HL-60/S4 treated with retinoic acid at 250 ng/mL for 4 days and 3 days (cell line): ENCODE data around the gene DAZAP1.
"Not testable (repeated sequence)": the region's sequence is repeated elsewhere in the genome, so short reads cannot be mapped to it uniquely, and the experiment has no call there.

Experiments used
- in situ Hi-C: fragments of 300-500 bp; cut with MboI; formaldehyde crosslinking; loops from 2 replicates; pipeline ENCODE4 v1.7.0; 2022; ENCODE audit warnings: low sequenced_read_pairs

The DAZAP1 gene

DNA sequence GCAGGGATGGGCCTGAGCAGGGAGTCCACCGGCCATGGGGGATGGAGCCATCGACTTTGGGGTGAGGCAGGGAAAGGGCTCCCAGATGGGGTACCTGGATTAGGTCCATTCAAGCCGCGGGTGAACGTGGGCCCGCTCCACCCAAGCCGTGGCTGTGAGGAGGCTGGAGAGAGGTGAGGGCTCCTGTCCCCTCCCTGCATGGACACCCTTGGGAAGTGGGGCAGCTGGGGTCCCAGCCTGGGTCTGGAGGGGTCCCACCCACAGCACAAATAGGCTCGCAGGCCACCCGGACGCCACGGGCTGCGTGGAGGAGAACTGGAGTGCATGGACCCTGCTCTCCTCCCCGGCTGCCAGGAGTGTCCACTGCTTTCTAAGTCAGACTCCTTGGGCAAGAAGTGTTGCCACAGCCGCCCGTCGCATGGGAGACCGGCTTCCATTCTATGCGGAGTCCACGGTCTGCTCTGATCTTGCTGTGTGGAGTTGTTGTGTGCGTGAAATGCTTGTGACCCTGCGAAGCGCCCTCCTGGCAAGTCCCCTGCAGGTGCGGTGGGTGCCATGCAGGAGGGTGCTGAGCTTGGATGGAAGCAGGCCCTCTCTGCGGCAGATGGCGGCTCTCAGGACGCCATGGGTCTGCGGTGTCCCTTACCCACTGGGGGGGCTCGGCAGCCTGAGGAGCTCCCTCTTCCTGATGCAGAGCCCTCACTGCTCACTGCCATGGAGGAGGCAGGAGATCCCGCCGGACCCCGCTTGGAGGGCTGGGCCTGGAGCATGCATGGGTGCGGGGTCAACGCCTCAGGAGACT, 2.0 kb downstream of the DAZAP1 start:
- in situ Hi-C loops: no loop called here

DNA sequence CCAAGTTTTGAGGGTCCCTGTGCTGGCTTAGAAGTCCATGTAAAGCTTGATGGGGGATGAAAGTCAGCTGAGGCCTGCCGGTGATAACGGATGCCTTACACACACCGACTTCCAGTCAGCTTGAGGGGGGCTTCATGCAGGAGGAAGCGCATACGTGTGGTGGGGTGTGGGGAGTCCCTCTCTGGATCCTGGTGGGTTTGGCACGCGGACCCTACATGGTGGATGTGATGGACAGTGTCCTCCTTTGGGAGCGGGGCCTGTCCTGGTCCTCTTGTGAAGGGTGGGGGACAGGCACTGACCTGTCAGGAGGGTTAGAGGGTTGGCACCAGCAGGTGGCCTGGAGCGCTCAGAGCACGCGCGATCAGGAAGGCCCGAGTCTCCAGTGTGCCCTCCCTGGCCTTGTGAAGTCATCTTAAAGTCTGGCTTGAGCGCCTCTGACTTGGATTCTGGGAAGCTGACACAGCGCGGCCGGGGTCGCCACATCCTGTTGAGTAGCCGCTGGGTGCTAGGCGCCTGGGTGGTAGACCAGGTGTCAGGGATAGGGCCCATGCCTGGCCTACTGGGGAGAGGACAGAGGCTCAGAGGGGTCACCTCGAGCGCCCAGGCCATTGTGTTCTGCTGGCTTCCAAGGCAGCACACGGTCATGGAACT, 2.9 kb downstream of the DAZAP1 start:
- in situ Hi-C loops: no loop called here

DNA sequence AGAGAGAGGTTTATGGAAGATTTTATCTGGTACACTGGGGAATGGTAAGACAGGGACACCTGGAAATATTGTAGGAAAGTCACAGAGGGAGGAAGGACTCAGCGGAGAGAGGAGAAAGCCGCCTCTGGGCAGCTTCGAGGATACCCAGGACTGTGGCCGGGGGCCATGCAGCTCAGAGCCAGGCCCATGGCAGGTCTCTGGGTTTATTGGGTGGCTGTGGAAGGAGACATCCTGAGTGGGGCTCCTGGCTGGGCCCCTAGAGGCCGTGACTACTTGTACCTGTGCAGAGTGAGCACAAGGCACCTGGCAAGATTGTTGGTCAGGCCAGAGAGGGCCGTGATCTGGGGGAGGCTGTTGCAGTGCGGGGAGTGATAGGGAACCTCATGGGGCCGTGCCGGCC, 3.4 kb downstream of the DAZAP1 start:
- in situ Hi-C loops: no loop called here

DNA sequence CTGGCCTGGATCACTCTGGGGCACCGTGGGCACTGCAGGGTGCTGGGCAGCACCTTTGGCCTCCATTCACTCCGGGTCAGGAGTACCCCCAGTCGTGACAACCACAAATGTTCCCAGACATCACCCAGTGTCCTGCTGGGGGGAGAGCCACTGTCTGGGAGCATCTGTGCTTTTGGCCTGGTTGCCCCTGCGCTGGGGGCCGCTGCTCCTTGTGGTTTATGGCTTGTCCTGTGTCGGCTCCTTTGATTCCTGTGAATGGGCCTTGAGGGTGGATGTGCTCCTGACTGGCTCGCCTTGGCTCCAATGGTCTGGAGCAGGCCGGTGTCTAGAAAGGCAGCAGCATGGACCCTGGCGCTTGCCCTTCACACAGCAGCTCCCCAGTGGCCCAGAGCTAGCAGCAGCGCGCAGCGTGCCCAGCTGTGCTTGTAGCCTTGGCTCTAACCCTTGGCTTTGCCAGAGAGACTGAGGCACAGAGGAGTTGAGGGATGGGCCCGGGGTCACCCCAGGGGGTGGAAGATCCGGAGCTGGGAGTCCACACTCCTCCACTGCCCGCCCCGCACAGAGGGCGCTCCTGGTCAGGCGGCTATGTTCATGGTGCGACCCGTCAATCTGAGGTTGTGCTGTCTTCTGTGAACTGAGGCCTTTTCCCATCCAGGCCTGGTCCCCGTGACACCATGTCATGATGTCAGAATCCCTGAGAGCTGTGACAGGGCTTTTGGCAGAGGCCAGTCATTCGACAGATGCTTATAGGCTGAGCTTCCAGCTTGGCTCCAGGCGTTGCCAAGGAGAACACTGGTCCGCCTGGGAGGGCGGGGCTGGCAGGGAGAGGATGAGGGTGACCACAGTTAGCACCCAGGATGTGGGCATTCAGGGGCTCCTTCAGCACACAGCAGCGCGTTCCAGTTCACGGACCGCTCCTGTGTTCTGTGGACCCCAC, 4.1 kb downstream of the DAZAP1 start:
- in situ Hi-C loops: no loop called here

GRCh38 chr19:1412323-1412923, 5.0 kb downstream of the DAZAP1 start:
- in situ Hi-C loops: no loop called here

DNA sequence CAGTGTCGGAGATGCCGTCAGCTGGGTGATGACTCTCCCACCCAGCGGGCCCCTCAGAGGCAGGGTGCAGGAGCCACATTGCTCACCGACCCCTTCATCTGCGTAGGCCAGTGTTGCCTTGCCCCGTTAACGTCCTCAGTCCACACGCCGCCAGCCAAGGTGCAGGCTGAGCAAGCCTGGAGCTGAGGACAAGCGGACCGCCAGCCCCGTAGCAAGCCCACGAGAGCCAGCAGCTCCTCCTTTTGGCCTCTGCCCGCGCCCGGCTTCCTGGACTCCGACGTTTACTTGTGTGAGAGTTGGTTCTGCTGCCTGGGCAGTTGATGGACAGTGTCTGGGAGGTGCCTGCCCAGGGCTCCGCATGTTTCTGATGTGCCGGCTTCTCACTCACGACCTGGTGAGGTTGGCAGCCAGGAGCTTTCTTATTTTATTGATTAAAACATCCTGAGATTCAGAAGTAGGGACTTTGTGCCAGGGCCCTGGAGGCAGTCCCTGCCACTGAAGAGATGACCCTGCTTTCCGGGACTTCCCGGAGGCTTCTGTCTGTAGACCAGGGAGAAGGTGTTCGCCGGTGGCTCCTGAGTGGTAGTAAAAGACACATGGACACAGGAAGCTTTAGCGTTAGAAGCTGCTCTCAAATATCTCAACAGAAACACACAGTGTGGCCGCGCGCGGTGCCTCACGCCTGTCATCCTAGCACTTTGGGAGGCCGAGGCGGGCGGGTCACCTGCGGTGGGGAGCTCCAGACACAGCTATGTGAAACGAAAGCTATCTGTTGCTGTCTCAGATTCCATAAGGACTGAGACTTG, 5.8 kb downstream of the DAZAP1 start:
- in situ Hi-C loops: no loop called here

DNA sequence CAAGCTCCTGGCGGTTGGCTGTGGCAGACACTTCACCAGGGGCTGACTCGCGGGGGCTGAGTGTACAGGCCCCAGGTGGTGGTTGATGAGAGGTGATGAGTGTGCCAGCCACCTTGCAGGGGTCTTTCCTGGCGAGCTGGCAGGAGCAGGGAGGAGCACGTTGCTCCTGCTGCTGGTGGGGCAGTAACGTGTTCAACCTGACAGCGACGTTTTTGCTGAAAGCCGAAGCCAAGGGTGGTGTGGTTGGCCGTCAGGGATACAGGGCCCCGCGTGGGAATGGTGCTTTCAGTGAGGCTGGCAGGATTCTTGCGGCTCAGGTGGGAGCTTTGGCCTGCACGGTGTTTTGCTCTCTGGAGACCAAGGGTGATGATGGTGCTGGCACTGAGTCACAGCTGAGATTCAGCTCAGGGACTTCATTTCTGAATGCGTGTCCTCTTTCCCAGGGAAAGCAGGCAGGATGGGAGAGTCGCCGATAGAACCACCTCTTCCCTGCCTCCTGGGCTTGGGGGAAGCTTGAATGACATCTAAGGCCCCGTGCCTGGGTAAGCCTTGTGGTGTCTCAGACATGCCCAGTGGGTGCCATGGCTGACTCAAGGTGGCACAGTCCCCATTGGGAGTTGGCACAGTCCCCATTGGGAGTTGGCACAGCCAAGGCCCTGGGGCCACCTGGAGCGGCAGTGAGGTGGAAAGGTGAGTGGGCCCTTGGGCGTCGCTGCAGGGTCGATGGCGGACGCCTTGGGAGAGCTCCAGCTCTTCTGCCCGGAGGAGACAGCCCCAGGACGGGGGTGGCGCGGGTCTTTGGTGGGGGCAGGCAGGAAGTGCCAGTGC, 8.8 kb downstream of the DAZAP1 start:
- in situ Hi-C loops: no loop called here

DNA sequence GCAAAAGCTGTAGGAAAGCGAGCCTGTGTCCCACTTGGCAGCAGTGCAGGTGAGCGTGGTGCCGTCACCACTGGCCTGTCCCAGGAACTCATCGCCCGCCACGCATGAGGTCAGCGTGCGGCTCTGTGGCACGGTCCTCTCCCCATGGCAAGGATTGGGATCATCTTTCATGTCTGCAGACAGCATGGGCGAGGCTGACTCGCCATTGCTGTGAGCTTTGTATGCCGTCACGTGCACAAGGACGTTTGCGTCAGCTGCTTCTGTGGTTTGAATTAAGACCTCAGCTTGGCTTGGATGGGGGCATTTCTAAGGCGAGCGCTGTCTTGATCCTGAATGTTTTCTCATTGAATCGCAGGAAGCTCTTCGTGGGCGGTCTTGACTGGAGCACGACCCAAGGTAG, 9.8 kb downstream of the DAZAP1 start:
- in situ Hi-C loops: no loop called here

- in situ Hi-C loops: no loop called here
These were observed 10.5 kb downstream of the DAZAP1 start for GRCh38 chr19:1417681-1418495.

DNA sequence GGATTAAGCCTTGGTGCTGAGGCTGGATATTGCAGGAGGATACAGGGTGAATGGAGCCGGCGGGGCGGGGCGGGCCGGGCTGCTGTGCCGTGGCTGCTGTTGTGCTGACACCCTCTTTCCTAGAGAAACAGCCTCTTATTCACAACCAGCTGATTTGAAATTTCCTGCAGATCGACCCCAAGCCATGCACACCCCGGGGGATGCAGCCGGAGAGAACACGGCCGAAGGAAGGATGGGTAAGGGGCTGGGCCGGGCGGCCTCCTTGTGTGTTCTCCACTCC, 11.1 kb downstream of the DAZAP1 start:
- in situ Hi-C loops: no loop called here

DNA sequence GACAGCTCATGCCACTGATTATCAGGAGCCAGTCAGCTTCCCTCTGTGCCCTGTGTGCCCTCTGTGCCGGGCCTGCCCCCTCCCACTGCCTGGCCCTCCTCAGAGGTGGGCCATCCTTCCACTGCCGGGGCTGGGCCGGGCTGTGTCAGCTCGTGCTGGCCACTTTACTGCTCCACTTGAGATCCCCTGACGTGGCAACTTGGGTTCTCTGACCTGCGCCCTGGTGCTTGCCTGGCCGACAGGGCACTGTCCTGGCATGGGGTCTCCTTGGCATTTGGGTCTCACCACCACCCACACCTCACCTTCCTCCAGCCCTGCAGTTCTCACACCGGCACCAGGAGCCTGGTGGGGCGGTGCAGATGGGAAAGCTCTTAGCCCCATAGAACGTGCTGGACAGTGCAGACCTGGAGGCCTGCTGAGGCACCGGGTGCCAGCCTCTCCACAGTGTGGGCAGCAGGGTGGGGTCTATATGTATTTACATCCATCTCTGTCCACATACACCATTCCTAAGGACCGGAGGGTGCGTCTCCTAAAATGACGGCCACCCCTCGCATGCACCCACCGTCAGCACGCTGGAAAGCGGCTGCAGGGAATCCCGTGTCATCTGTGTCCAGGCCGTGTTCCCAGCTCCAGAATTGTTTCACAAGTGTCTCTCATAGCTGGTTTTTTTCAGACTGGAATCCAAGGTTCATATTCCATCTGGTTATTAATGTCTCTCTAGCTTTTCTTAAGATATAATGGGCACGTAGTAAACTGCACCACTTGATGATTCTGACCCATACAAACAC, 11.8 kb downstream of the DAZAP1 start:
- in situ Hi-C loops: no loop called here

- in situ Hi-C loops: not testable (repeated sequence)
These were observed 12.7 kb downstream of the DAZAP1 start for GRCh38 chr19:1420085-1420484.

- in situ Hi-C loops: no loop called here
These were observed 13.2 kb downstream of the DAZAP1 start for GRCh38 chr19:1420590-1420989.

- in situ Hi-C loops: no loop called here
These were observed 14.0 kb downstream of the DAZAP1 start for GRCh38 chr19:1421218-1421957.

GRCh38 chr19:1421958-1422305, 14.5 kb downstream of the DAZAP1 start:
- in situ Hi-C loops: no loop called here

GRCh38 chr19:1422360-1422759, 15.0 kb downstream of the DAZAP1 start:
- in situ Hi-C loops: no loop called here

DNA sequence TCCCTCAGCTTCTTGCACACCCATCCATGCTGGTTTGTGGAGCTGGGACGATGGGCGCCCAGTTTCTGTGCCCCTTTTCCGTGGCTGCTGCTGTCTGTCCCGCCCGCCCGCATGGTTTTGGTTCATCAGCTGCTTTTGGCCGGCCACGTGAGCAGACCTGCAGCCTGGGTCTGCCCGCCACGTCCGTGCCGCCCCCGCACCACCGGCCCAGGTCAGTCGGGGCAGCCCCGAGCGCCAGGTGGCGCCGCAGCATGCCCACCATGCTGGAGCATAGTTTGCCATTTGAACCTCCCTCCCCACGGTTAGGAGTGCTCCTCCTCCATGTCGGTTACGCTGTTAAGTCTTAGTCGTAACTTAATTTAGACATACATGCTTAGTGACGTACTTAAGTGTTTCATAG, 15.6 kb downstream of the DAZAP1 start:
- in situ Hi-C loops: no loop called here
